B cell (primary cell): ENCODE data around the gene TMTC4.

ENCODE experiments used
- EZH2 ChIP-seq: IDR thresholded peaks from 2 replicates; pipeline ENCODE4 v1.6.1; 2012; ENCODE audit warnings: borderline replicate concordance, low read depth, mild to moderate bottlenecking, moderate library complexity, low read length; ENCODE audit not compliant: insufficient read depth, poor library complexity, severe bottlenecking
- TF ChIP-seq, protein P1 (sequence below): fragments of 200-600 bp; IDR thresholded peaks from one replicate; pipeline ENCODE4 v1.8.0; 2022; ENCODE audit warnings: antibody characterized with exemption, mild to moderate bottlenecking

- TF ChIP-seq, protein P1, sequence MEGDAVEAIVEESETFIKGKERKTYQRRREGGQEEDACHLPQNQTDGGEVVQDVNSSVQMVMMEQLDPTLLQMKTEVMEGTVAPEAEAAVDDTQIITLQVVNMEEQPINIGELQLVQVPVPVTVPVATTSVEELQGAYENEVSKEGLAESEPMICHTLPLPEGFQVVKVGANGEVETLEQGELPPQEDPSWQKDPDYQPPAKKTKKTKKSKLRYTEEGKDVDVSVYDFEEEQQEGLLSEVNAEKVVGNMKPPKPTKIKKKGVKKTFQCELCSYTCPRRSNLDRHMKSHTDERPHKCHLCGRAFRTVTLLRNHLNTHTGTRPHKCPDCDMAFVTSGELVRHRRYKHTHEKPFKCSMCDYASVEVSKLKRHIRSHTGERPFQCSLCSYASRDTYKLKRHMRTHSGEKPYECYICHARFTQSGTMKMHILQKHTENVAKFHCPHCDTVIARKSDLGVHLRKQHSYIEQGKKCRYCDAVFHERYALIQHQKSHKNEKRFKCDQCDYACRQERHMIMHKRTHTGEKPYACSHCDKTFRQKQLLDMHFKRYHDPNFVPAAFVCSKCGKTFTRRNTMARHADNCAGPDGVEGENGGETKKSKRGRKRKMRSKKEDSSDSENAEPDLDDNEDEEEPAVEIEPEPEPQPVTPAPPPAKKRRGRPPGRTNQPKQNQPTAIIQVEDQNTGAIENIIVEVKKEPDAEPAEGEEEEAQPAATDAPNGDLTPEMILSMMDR = no peak
- no peak for TF ChIP-seq EZH2
These were observed 35.6 kb upstream of the TMTC4 start for GRCh38 chr13:100710176-100710575.
